Fibroblast of lung (primary cell): ENCODE measurements around the gene GRIK4. TPM values are rescaled to one million over a fixed set of nuclear protein-coding genes. Genes with fewer than 3 reads are reported as not detected.

ENCODE experiments used
- DNase-seq, 2 donors: peaks; one replicate each; pipeline versions ENCODE4 v3.0.0 to v3.0.0-alpha.2; 2010; ENCODE audit warnings: low read depth in 2 of 2
- H2AFZ ChIP-seq: 2 replicates; pipeline ENCODE4 v1.5.1; 2012; ENCODE audit warnings: low read length, control low read depth, inconsistent platforms
- H3K27ac ChIP-seq: 2 replicates; pipeline ENCODE4 v1.5.1; 2011; ENCODE audit warnings: low read length, control low read depth; ENCODE audit not compliant: insufficient read depth
- H3K27me3 ChIP-seq: 2 replicates; pipeline ENCODE4 v1.5.1; 2011; ENCODE audit warnings: mild to moderate bottlenecking, low read length; ENCODE audit not compliant: control insufficient read depth, insufficient read depth
- H3K36me3 ChIP-seq: 2 replicates; pipeline ENCODE4 v1.5.1; 2011; ENCODE audit warnings: low read length; ENCODE audit not compliant: control insufficient read depth, insufficient read depth
- H3K4me1 ChIP-seq: 2 replicates; pipeline ENCODE4 v1.5.1; 2011; ENCODE audit warnings: low read length; ENCODE audit not compliant: control insufficient read depth, insufficient read depth; ENCODE audit errors: extremely low read depth
- H3K4me2 ChIP-seq: 2 replicates; pipeline ENCODE4 v1.5.1; 2011; ENCODE audit warnings: low read length, control low read depth; ENCODE audit not compliant: insufficient read depth; ENCODE audit errors: extremely low read depth
- H3K4me3 ChIP-seq, 4 experiments: fragments of 200-600 bp in 1 of 4; sonication (generic) in 1 of 4; replicated peaks in 1 of 4; 2 replicates each; pipeline ENCODE4 v1.5.1; 2011 to 2016; ENCODE audit warnings: low read length in 4 of 4, low read depth in 3 of 4, mild to moderate bottlenecking in 3 of 4, control low read depth in 2 of 4, inconsistent platforms in 1 of 4, mixed read lengths in 1 of 4; ENCODE audit not compliant: insufficient read depth in 1 of 4; ENCODE audit errors: control extremely low read depth in 1 of 4
- H3K79me2 ChIP-seq: 2 replicates; pipeline ENCODE4 v1.5.1; 2012; ENCODE audit warnings: mild to moderate bottlenecking, low read length, inconsistent platforms; ENCODE audit not compliant: control insufficient read depth, insufficient read depth
- H3K9ac ChIP-seq: 2 replicates; pipeline ENCODE4 v1.5.1; 2011; ENCODE audit warnings: mild to moderate bottlenecking, low read length, control low read depth; ENCODE audit not compliant: insufficient read depth
- H3K9me3 ChIP-seq: 2 replicates; pipeline ENCODE4 v1.5.1; 2012; ENCODE audit warnings: low read depth, low read length; ENCODE audit not compliant: control insufficient read depth, insufficient read depth
- H4K20me1 ChIP-seq: 2 replicates; pipeline ENCODE4 v1.5.1; 2011; ENCODE audit warnings: low read length; ENCODE audit not compliant: control insufficient read depth, insufficient read depth; ENCODE audit errors: extremely low read depth
- EZH2 ChIP-seq: IDR thresholded peaks from 2 replicates; pipeline ENCODE4 v1.5.1; 2012; ENCODE audit warnings: low read length, control low read depth, mild to moderate bottlenecking; ENCODE audit errors: missing control alignments
- polyA plus RNA-seq, 2 donors: library from polyadenylated mRNA; depleted of rRNA in 1 of 2; stranded (reverse) in 1 of 2; unstranded in 1 of 2; fragments of >200 nt; gene quantifications; 2 replicates each; pipeline ENCODE4 v1.2.1, GENCODE V29; 2011 to 2012; ENCODE audit warnings: missing spikeins in 1 of 2
- total RNA-seq: library from RNA; depleted of rRNA; stranded (reverse); fragments of >200 nt; gene quantifications from 2 replicates; pipeline ENCODE4 v1.2.1, GENCODE V29; 2014
- TF ChIP-seq, protein P1 (sequence below), 2 donors: IDR thresholded peaks in 1 of 2; conservative IDR thresholded peaks in 1 of 2; 1 replicate in 1 of 2; 2 replicates in 1 of 2; pipeline ENCODE4 v1.5.1; 2011 to 2012; ENCODE audit warnings: low read length in 2 of 2, control low read depth in 1 of 2, inconsistent platforms in 1 of 2, low read depth in 1 of 2, mild to moderate bottlenecking in 1 of 2

Gene GRIK4
- total and polyA plus RNA-seq, 2 donors (not counting 1 experiment from before 2014, with no cell fraction given) = 0.17 to 1.5 TPM

DNA sequence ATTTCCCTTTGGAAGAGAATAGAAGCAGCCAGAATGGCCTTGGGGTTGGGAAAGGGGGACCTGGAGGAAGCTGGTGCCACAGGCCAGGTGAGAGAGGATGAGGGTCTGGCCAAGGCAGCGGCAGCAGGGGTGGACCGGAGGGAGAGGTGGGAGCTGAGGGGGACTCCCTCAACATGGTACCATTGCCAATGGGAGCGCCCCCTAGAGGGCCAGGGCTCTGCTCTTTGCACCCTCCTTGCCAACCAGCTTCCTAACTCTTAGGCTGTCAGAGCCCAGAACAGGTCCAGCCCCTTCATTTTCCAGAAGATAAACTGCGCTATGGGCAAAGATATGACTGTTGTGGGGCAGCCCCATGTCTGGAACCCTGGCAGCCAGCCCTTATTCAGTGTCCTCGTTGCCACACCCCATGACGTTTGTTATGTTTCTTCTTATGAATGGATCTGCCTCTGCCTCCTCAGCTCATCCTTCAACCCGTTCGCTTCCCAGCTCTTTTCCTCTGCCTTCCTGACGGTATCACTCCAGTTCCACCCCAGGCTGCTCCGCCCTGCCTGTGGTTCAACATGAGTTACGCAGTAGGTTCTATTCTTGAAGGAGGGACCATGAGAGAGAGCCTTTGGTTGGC lies 185.2 kb downstream of the GRIK4 start:
- Histone ChIP-seq H3K27ac (no peak overlapping the region), H3K4me2 (no peak overlapping the region), H3K79me2 (no peaks in the 10 kb centered on the region), H3K4me3 (no peak overlapping the region), H3K4me1 (no peaks in the 10 kb centered on the region), H3K27me3 (no peaks in the 10 kb centered on the region), H3K9me3 (no peaks in the 10 kb centered on the region), H3K9ac (no peak overlapping the region), H2AFZ (no peak overlapping the region), H3K36me3 (no peaks in the 10 kb centered on the region), H4K20me1 (no peaks in the 10 kb centered on the region)
- TF ChIP-seq EZH2 = no peak
- TF ChIP-seq, protein P1, sequence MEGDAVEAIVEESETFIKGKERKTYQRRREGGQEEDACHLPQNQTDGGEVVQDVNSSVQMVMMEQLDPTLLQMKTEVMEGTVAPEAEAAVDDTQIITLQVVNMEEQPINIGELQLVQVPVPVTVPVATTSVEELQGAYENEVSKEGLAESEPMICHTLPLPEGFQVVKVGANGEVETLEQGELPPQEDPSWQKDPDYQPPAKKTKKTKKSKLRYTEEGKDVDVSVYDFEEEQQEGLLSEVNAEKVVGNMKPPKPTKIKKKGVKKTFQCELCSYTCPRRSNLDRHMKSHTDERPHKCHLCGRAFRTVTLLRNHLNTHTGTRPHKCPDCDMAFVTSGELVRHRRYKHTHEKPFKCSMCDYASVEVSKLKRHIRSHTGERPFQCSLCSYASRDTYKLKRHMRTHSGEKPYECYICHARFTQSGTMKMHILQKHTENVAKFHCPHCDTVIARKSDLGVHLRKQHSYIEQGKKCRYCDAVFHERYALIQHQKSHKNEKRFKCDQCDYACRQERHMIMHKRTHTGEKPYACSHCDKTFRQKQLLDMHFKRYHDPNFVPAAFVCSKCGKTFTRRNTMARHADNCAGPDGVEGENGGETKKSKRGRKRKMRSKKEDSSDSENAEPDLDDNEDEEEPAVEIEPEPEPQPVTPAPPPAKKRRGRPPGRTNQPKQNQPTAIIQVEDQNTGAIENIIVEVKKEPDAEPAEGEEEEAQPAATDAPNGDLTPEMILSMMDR (conservative IDR thresholded peaks at IDR 0.05 in 1 of 2, IDR thresholded peaks at IDR 0.05 in 1 of 2; ENCODE audit: low read depth in 1 of 2, low read length in 2 of 2) = peak in 1 of 2 donors; percentile 14
- no peak for DNase-seq

DNA sequence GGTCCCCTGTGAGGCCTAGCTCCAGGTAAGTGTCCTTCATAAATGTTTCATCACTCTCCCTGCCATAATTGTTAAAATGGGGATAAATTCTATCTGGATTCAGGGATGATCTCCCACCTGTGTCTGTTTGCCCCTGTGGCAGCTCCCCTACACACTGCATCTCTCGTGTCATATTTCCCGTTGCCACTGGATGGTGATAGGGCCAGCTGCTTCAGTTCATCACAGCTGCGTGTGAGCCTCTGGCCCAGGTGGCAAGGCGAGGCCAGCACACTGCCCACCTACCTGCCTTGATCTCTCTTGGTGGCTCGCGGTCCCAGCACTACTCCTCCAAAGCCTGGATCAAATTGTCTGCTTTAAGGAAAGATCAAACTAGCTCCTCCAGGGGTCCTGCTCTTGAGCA lies 187.4 kb downstream of the GRIK4 start:
- H3K4me3 ChIP-seq = no peak overlapping the region
- no peaks in the 10 kb centered on the region for H4K20me1 ChIP-seq
- no peaks in the 10 kb centered on the region for H3K9me3 ChIP-seq
- TF ChIP-seq, protein P1 (conservative IDR thresholded peaks at IDR 0.05 in 1 of 2, IDR thresholded peaks at IDR 0.05 in 1 of 2; ENCODE audit: low read depth in 1 of 2, low read length in 2 of 2) = no peak
- TF ChIP-seq EZH2 = no peak
- no peak overlapping the region for H2AFZ ChIP-seq
- no peak overlapping the region for H3K27ac ChIP-seq
- H3K36me3 ChIP-seq = no peaks in the 10 kb centered on the region
- no peak overlapping the region for H3K9ac ChIP-seq
- no peaks in the 10 kb centered on the region for H3K27me3 ChIP-seq
- no peak for DNase-seq
- H3K4me2 ChIP-seq = no peak overlapping the region
- H3K79me2 ChIP-seq = no peaks in the 10 kb centered on the region
- H3K4me1 ChIP-seq = no peaks in the 10 kb centered on the region

DNA sequence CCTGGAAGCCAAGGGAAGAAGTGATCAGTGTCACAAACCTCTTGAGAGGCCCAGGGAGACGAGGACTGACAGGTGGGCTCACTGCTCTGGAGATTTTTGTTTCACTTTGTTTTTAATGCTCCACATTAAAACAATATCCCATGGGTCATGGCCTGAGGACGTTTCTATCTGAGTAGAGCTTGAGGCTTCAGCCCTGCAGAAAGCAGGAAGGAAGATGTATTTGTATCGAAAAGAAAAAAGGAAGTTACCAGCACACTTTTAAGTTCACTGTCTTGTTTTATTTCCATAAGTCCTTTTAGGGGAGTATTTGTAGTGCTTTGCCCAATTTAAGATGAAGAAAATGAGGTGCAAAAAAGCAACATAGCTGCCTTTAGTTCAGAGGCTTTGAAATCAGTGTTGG lies 191.1 kb downstream of the GRIK4 start:
- Histone ChIP-seq H3K4me3 (no peak overlapping the region), H3K9ac (no peak overlapping the region), H2AFZ (no peak overlapping the region), H4K20me1 (no peaks in the 10 kb centered on the region), H3K27me3 (no peaks in the 10 kb centered on the region), H3K4me1 (no peaks in the 10 kb centered on the region), H3K79me2 (no peaks in the 10 kb centered on the region), H3K36me3 (no peaks in the 10 kb centered on the region), H3K27ac (no peak overlapping the region), H3K4me2 (no peak overlapping the region), H3K9me3 (no peaks in the 10 kb centered on the region)
- no peak for DNase-seq
- TF ChIP-seq EZH2 = no peak
- TF ChIP-seq, protein P1 (conservative IDR thresholded peaks at IDR 0.05 in 1 of 2, IDR thresholded peaks at IDR 0.05 in 1 of 2; ENCODE audit: low read depth in 1 of 2, low read length in 2 of 2) = no peak
